H1 (cell line): ENCODE data around the gene CALY.

Source experiments
- CREB1 ChIP-seq: IDR thresholded peaks from 2 replicates; pipeline ENCODE4 v1.6.1; 2012; ENCODE audit warnings: inconsistent platforms
- CTCF ChIP-seq, 3 experiments: IDR thresholded peaks; 1 replicate in 2 of 3; 2 replicates in 1 of 3; pipeline versions ENCODE4 v1.5.1 to v1.6.1; 2011; ENCODE audit warnings: low read length in 3 of 3, mild to moderate bottlenecking in 3 of 3, inconsistent platforms in 2 of 3, low read depth in 1 of 3, moderate library complexity in 1 of 3; ENCODE audit not compliant: insufficient read depth in 1 of 3; ENCODE audit errors: control extremely low read depth in 1 of 3
- EGR1 ChIP-seq: IDR thresholded peaks from 2 replicates; pipeline ENCODE4 v1.6.1; 2011; ENCODE audit warnings: low read depth, low read length, borderline replicate concordance
- KDM1A ChIP-seq: fragments of 200-600, 300-600 bp; sonication (generic); IDR thresholded peaks from 2 replicates; pipeline ENCODE4 v1.7.1; 2016; ENCODE audit warnings: mild to moderate bottlenecking, low read length, borderline replicate concordance
- MAFK ChIP-seq: IDR thresholded peaks from 2 replicates; pipeline ENCODE4 v1.6.1; 2012; ENCODE audit warnings: low read depth, mild to moderate bottlenecking, improper control_type of control experiment, low read length
- POLR2A ChIP-seq, 2 experiments: IDR thresholded peaks; 1 replicate in 1 of 2; 2 replicates in 1 of 2; pipeline ENCODE4 v1.6.1; 2011; ENCODE audit warnings: low read depth in 2 of 2, low read length in 2 of 2, mild to moderate bottlenecking in 2 of 2; ENCODE audit errors: control extremely low read depth in 1 of 2
- TBP ChIP-seq: IDR thresholded peaks from 2 replicates; pipeline ENCODE4 v1.6.1; 2011; ENCODE audit warnings: low read depth, low read length, improper control_type of control experiment
- TEAD4 ChIP-seq: IDR thresholded peaks from 2 replicates; pipeline ENCODE4 v1.6.1; 2012; ENCODE audit warnings: low read depth, low read length, inconsistent platforms, mixed read lengths

DNA sequence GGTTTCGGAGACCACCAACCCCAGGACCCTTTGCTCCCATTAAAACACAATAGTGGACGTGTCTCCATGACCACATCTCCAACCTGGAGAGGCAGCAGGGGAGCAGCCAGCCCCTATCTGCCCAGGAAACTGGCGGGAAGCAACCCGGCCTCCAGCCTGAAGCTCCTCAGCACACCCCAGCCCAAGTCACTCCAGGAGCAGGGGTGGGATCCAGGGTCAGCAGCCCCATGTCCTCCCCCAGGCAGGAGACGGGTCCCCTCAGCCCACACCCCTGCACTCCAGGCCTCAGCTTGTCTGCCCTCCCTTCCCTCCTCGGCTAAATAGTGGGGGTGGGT is 60.6 kb downstream of the CALY start:
- TF ChIP-seq POLR2A (IDR thresholded peaks at IDR 0.05; ENCODE audit: control extremely low read depth in 1 of 2, low read depth in 2 of 2, low read length in 2 of 2) = no peak
- TF ChIP-seq TEAD4 = no peak
- no peak for TF ChIP-seq CREB1
- TF ChIP-seq CTCF (IDR thresholded peaks at IDR 0.05; ENCODE audit: control extremely low read depth in 1 of 3, insufficient read depth in 1 of 3, low read depth in 1 of 3, low read length in 3 of 3) = no peak
- no peak for TF ChIP-seq MAFK
- TF ChIP-seq TBP = no peak
- no peak for TF ChIP-seq KDM1A
- no peak for TF ChIP-seq EGR1
